GM12878 (cell line): Measurements from ENCODE around the gene NDUFA11. TPM values are rescaled to one million over a fixed set of nuclear protein-coding genes. Genes with fewer than 3 reads are reported as not detected.

ENCODE experiments used
- ATAC-seq: fragments of 200-7000 bp; cut with Tn5 transposase; 3 replicates; pipeline ENCODE4 v1.9.1; 2020; ENCODE audit warnings: mild to moderate bottlenecking, moderate library complexity
- BruUV-seq: library from RNA; stranded (reverse); fragments of 400-500 nt; replicated peaks from 2 replicates; lab custom pipeline; 2021; lab: Mats Ljungman, UMichigan
- CTCF ChIA-PET: fragments of 300-600 bp; sonication (Branson Sonifier 250); formaldehyde crosslinking; extraction: SDS; loops from one replicate; lab custom pipeline; 2021; ENCODE audit warnings: inconsistent platforms; lab: Yijun Ruan, JAX
- POLR2A ChIA-PET: fragments of 350-600 bp; formaldehyde crosslinking; extraction: SDS; loops from one replicate; lab custom pipeline; 2021; ENCODE audit warnings: inconsistent platforms; lab: Charles Lee
- RAD21 ChIA-PET: fragments of 300-600 bp; sonication (Branson Sonifier 250); formaldehyde crosslinking; loops from one replicate; lab custom pipeline; 2023; ENCODE audit warnings: antibody characterized with exemption; ENCODE audit not compliant: unreplicated experiment; lab: Charles Lee
- SMC1A ChIA-PET: fragments of 300-600 bp; sonication (Branson Sonifier 250); formaldehyde crosslinking; loops from one replicate; lab custom pipeline; 2023; ENCODE audit not compliant: unreplicated experiment, uncharacterized antibody; lab: Charles Lee
- DNase-seq: peaks from one replicate; pipeline ENCODE4 v3.0.0-alpha.2; 2011; ENCODE audit warnings: low read depth, low spot score
- FAIRE-seq: peaks from 3 replicates; lab custom pipeline; 2011; peaks lifted over from hg19 to GRCh38; lab: Jason Lieb, UNC
- H2AFZ ChIP-seq: 2 replicates; pipeline ENCODE4 v1.6.0; 2011; ENCODE audit warnings: low read depth, low read length, control low read depth; ENCODE audit not compliant: control insufficient read depth
- H3K27ac ChIP-seq: 2 replicates; pipeline ENCODE4 v1.5.1; 2011; ENCODE audit warnings: control low read depth; ENCODE audit not compliant: control insufficient read depth, insufficient read depth
- H3K27me3 ChIP-seq, 2 experiments: replicated peaks in 1 of 2; 2 replicates each; pipeline versions ENCODE4 v1.6.0 to v1.6.1; 2011; ENCODE audit warnings: low read length in 1 of 2; ENCODE audit not compliant: control insufficient read depth in 2 of 2, insufficient read depth in 2 of 2
- H3K36me3 ChIP-seq, 2 experiments: 2 replicates each; pipeline ENCODE4 v1.5.1; 2011; ENCODE audit warnings: low read length in 1 of 2; ENCODE audit not compliant: control insufficient read depth in 2 of 2, insufficient read depth in 2 of 2
- H3K4me1 ChIP-seq: 2 replicates; pipeline ENCODE4 v1.6.1; 2011; ENCODE audit warnings: mild to moderate bottlenecking, low read length, moderate library complexity, mixed read lengths; ENCODE audit not compliant: control insufficient read depth, insufficient read depth
- H3K4me2 ChIP-seq: 2 replicates; pipeline ENCODE4 v1.6.0; 2011; ENCODE audit warnings: control low read depth; ENCODE audit not compliant: control insufficient read depth, insufficient read depth
- H3K4me3 ChIP-seq: fragments of 200-600 bp; sonication (generic); 2 replicates; pipeline ENCODE4 v1.5.1; 2016
- H3K79me2 ChIP-seq: 2 replicates; pipeline ENCODE4 v1.6.0; 2011; ENCODE audit warnings: low read length; ENCODE audit not compliant: control insufficient read depth, insufficient read depth
- H3K9ac ChIP-seq: 2 replicates; pipeline ENCODE4 v1.8.0; 2011; ENCODE audit warnings: low read length, control low read depth, mixed read lengths; ENCODE audit not compliant: control insufficient read depth, insufficient read depth
- H3K9me3 ChIP-seq: replicated peaks from 3 replicates; pipeline ENCODE4 v1.5.1; 2011; ENCODE audit warnings: mild to moderate bottlenecking, low read length; ENCODE audit not compliant: control insufficient read depth, insufficient read depth
- H4K20me1 ChIP-seq: 2 replicates; pipeline ENCODE4 v1.6.0; 2011; ENCODE audit not compliant: control insufficient read depth, insufficient read depth
- CHD4 ChIP-seq: fragments of 200-600 bp; sonication (generic); IDR thresholded peaks from 2 replicates; pipeline ENCODE4 v1.6.1; 2016; ENCODE audit warnings: mild to moderate bottlenecking
- CREM ChIP-seq: IDR thresholded peaks from 2 replicates; pipeline ENCODE4 v1.6.1; 2014; ENCODE audit warnings: antibody characterized with exemption, low read depth
- DPF2 ChIP-seq: fragments of 450-650 bp; IDR thresholded peaks from 2 replicates; pipeline ENCODE4 v1.6.1; 2017; ENCODE audit warnings: mild to moderate bottlenecking
- ELK1 ChIP-seq: IDR thresholded peaks from 2 replicates; pipeline ENCODE4 v1.6.1; 2012; ENCODE audit warnings: low read depth, low read length, improper control_type of control experiment
- PRDM15 ChIP-seq: fragments of 450-650 bp; formaldehyde crosslinking; IDR thresholded peaks from 2 replicates; pipeline ENCODE4 v1.4.0; 2020; ENCODE audit warnings: mild to moderate bottlenecking, moderate library complexity
- WGBS: methylation state at CpG from one replicate; pipeline ENCODE4 v1.1.6; 2016; ENCODE audit warnings: low lambda C conversion rate; ENCODE audit not compliant: insufficient replicate concordance, insufficient coverage; ENCODE audit errors: missing lambda C conversion rate; 5-methylcytosine and 5-hydroxymethylcytosine counted together
- in situ Hi-C: fragments of 300-500 bp; cut with MboI; formaldehyde crosslinking; loops from 9 replicates; pipeline ENCODE4 v1.14.3; 2018; ENCODE audit warnings: mixed read lengths
- intact Hi-C: fragments of 100-400 bp; cut with micrococcal nuclease; formaldehyde crosslinking; loops from one replicate; pipeline ENCODE4 v1.14.2; 2022; ENCODE audit not compliant: unreplicated experiment
- polyA plus RNA-seq, 11 experiments: library from polyadenylated mRNA; depleted of rRNA in 4 of 11; unstranded in 6 of 11; stranded (reverse) in 5 of 11; fragments of >200 nt; fragmentation: Nextera tagmentation in 4 of 11; fragmentation: Illumina TruSeq in 1 of 11; extraction: Ambion mirVana in 4 of 11; extraction: Trizol in 1 of 11; gene quantifications; 1 replicate in 1 of 11; 2 replicates in 10 of 11; pipeline versions ENCODE4 v1.2.1 to v1.2.3, GENCODE V29; 2011 to 2016; ENCODE audit warnings: inconsistent platforms in 2 of 11, missing spikeins in 2 of 11, low read depth in 1 of 11
- total RNA-seq, 4 experiments: library from RNA; depleted of rRNA in 3 of 4; stranded (reverse); fragments of >200 nt in 3 of 4; fragmentation: Illumina TruSeq in 1 of 4; extraction: Trizol in 1 of 4; gene quantifications; 2 replicates each; pipeline versions ENCODE4 v1.2.1 to v1.2.3, GENCODE V29; 2013 to 2021
- TF ChIP-seq, protein P1 (sequence below): IDR thresholded peaks from 2 replicates; pipeline ENCODE4 v1.6.1; 2012; ENCODE audit warnings: mild to moderate bottlenecking, low read depth, low read length
- TF ChIP-seq, protein P2 (sequence below): fragments of 450-650 bp; IDR thresholded peaks from 2 replicates; pipeline ENCODE4 v1.6.1; 2016; ENCODE audit warnings: mild to moderate bottlenecking
- TF ChIP-seq, protein P3 (sequence below): fragments of 450-650 bp; IDR thresholded peaks from 2 replicates; pipeline ENCODE4 v1.6.1; 2018; ENCODE audit warnings: mild to moderate bottlenecking, low read depth, moderate library complexity; ENCODE audit not compliant: partially characterized antibody

The NDUFA11 gene
- total and polyA plus RNA-seq, 10 of the 15 experiments (the other 5 are each of a cell fraction or from before 2014, with no cell fraction given): 108 to 600 (median 289) TPM

DNA sequence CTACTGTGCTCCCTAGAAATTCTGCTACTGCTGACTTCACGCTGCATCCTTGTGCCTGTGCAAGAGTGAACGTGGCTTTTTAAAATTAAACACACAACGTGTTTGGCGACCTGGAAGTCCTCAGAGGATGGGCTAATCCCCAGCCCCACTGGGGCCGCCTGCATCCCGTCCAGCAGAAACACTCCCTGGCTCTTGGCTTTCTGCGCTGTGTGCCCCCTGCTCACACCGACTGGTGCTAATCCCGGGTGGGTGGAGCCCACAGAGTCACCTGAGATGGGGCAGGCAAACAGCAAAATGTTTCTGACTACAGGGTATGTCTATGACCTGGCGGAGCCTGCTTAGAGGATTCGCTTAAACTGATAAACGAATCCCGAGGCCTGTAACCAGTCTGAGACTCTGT is 25.6 kb upstream of the NDUFA11 start:
- WGBS: 91% methylated on average over 13 of the region's 13 CpGs
- H3K9me3 ChIP-seq: no peaks in the 10 kb centered on the region
- in situ Hi-C loops (no loop called here), intact Hi-C loops (no loop called here)
- peaks cover 18 to 54% of the 10 kb centered on the region in 2 experiments for H3K36me3 ChIP-seq
- H3K4me1 ChIP-seq: peaks cover 15% of the 10 kb centered on the region
- ATAC-seq (no peak), DNase-seq (no peak), FAIRE-seq (no peak)
- H2AFZ ChIP-seq: no peak overlapping the region
- ChIA-PET POLR2A (no interaction called here), SMC1A (no interaction called here), CTCF (no interaction called here), RAD21 (no interaction called here)
- no peaks in the 10 kb centered on the region for H3K27me3 ChIP-seq
- no peak overlapping the region for H3K27ac ChIP-seq
- no peaks in the 10 kb centered on the region for H4K20me1 ChIP-seq
- H3K9ac ChIP-seq: no peak overlapping the region
- H3K79me2 ChIP-seq: no peaks in the 10 kb centered on the region
- H3K4me2 ChIP-seq: no peak overlapping the region
- H3K4me3 ChIP-seq: no peak overlapping the region
- no TSS peak for BruUV-seq
- no peak for TF ChIP-seq DPF2
- TF ChIP-seq, protein P1, sequence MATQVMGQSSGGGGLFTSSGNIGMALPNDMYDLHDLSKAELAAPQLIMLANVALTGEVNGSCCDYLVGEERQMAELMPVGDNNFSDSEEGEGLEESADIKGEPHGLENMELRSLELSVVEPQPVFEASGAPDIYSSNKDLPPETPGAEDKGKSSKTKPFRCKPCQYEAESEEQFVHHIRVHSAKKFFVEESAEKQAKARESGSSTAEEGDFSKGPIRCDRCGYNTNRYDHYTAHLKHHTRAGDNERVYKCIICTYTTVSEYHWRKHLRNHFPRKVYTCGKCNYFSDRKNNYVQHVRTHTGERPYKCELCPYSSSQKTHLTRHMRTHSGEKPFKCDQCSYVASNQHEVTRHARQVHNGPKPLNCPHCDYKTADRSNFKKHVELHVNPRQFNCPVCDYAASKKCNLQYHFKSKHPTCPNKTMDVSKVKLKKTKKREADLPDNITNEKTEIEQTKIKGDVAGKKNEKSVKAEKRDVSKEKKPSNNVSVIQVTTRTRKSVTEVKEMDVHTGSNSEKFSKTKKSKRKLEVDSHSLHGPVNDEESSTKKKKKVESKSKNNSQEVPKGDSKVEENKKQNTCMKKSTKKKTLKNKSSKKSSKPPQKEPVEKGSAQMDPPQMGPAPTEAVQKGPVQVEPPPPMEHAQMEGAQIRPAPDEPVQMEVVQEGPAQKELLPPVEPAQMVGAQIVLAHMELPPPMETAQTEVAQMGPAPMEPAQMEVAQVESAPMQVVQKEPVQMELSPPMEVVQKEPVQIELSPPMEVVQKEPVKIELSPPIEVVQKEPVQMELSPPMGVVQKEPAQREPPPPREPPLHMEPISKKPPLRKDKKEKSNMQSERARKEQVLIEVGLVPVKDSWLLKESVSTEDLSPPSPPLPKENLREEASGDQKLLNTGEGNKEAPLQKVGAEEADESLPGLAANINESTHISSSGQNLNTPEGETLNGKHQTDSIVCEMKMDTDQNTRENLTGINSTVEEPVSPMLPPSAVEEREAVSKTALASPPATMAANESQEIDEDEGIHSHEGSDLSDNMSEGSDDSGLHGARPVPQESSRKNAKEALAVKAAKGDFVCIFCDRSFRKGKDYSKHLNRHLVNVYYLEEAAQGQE: no peak
- no peak for TF ChIP-seq PRDM15 (CRISPR knock-in tag)
- TF ChIP-seq CHD4: no peak
- TF ChIP-seq, protein P2, sequence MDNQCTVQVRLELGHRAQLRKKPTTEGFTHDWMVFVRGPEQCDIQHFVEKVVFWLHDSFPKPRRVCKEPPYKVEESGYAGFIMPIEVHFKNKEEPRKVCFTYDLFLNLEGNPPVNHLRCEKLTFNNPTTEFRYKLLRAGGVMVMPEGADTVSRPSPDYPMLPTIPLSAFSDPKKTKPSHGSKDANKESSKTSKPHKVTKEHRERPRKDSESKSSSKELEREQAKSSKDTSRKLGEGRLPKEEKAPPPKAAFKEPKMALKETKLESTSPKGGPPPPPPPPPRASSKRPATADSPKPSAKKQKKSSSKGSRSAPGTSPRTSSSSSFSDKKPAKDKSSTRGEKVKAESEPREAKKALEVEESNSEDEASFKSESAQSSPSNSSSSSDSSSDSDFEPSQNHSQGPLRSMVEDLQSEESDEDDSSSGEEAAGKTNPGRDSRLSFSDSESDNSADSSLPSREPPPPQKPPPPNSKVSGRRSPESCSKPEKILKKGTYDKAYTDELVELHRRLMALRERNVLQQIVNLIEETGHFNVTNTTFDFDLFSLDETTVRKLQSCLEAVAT: no peak
- no peak for TF ChIP-seq CREM
- TF ChIP-seq, protein P3, sequence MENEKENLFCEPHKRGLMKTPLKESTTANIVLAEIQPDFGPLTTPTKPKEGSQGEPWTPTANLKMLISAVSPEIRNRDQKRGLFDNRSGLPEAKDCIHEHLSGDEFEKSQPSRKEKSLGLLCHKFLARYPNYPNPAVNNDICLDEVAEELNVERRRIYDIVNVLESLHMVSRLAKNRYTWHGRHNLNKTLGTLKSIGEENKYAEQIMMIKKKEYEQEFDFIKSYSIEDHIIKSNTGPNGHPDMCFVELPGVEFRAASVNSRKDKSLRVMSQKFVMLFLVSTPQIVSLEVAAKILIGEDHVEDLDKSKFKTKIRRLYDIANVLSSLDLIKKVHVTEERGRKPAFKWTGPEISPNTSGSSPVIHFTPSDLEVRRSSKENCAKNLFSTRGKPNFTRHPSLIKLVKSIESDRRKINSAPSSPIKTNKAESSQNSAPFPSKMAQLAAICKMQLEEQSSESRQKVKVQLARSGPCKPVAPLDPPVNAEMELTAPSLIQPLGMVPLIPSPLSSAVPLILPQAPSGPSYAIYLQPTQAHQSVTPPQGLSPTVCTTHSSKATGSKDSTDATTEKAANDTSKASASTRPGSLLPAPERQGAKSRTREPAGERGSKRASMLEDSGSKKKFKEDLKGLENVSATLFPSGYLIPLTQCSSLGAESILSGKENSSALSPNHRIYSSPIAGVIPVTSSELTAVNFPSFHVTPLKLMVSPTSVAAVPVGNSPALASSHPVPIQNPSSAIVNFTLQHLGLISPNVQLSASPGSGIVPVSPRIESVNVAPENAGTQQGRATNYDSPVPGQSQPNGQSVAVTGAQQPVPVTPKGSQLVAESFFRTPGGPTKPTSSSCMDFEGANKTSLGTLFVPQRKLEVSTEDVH: no peak
- TF ChIP-seq ELK1: no peak
